Parathyroid adenoma (tissue), 2 donors: ENCODE measurements around the gene S100A4.

Source experiments
- H2AFZ ChIP-seq: fragments of 300-600 bp; sonication (generic); one replicate; pipeline ENCODE4 v1.7.0; 2017; ENCODE audit warnings: antibody characterized with exemption, mild to moderate bottlenecking
- H3K27ac ChIP-seq: fragments of 300-600 bp; sonication (generic); one replicate; pipeline ENCODE4 v1.7.0; 2017
- H3K27me3 ChIP-seq: fragments of 300-600 bp; sonication (generic); one replicate; pipeline ENCODE4 v1.7.0; 2017; ENCODE audit warnings: low read length; ENCODE audit not compliant: control insufficient read depth, insufficient read depth
- H3K36me3 ChIP-seq: fragments of 300-600 bp; sonication (generic); one replicate; pipeline ENCODE4 v1.7.0; 2017; ENCODE audit warnings: low read length; ENCODE audit not compliant: control insufficient read depth, insufficient read depth
- H3K4me1 ChIP-seq: fragments of 300-600 bp; sonication (generic); one replicate; pipeline ENCODE4 v1.7.0; 2017; ENCODE audit warnings: control low read depth
- H3K4me2 ChIP-seq: fragments of 300-600 bp; sonication (generic); one replicate; pipeline ENCODE4 v1.7.0; 2017; ENCODE audit warnings: low read length
- H3K4me3 ChIP-seq: fragments of 300-600 bp; sonication (generic); one replicate; pipeline ENCODE4 v1.7.0; 2017; ENCODE audit warnings: low read depth, low read length
- H3K79me2 ChIP-seq: fragments of 300-600 bp; sonication (generic); one replicate; pipeline ENCODE4 v1.7.0; 2017; ENCODE audit warnings: control low read depth
- H3K9ac ChIP-seq: fragments of 300-600 bp; sonication (generic); one replicate; pipeline ENCODE4 v1.7.0; 2017; ENCODE audit warnings: mild to moderate bottlenecking
- H3K9me3 ChIP-seq: fragments of 300-600 bp; sonication (generic); one replicate; pipeline ENCODE4 v1.7.0; 2017; ENCODE audit warnings: low read length; ENCODE audit not compliant: control insufficient read depth
- TF ChIP-seq, protein P1 (sequence below): fragments of 300-600 bp; sonication (generic); IDR thresholded peaks from one replicate; pipeline ENCODE4 v1.7.0; 2017; ENCODE audit warnings: antibody characterized with exemption, mild to moderate bottlenecking
- donor health status: primary hyperparathyroidism.

The S100A4 gene

DNA sequence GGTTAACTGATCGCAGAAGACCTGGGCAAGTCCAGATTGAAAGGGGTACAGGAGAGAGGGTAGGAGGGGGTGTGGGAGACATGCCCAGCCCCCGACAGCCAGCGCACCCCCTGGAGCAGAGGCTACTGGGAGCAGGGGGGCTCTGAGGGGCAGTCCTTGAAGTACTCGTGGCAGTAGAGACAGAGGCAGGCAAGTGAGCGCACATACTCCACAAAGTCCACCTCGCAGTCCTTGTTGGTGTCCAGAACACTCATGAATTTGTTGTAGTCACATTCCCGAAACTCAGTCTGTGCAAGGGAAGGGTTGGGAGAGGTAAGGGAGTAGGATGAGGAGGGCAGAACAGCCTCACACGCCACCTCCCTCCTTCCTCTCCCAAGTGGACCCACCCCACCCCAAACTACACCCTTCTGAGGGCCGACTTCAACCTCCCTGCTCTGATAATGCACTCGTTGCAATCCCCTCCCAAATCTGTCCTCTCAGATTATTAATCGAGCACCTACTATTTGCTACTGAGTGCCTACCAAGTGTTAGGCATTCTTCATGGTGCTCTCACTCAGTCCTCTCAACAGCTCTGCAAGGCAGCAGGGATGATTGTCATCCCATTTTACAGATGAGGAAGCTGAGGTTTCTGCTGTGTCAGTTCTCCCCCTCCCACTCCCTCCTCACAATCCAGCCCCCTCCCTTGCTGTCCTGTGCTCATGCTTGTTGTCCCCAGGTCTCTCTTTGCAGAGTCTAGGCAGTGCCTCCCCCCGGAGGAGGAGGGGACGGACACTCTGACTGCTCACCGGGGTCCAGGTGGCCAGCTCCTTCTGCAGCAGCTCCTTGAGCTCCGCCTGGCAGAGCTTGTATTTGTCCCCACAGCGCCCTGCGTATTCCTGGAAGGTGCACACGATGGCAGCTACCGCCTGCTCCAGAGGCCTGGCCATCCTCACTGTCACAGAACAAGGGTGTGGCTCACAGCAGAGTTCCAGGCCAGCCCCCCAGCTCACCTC, 2.2 kb upstream of the S100A4 start:
- Histone ChIP-seq H3K79me2 (no peaks in the 10 kb centered on the region), H3K27me3 (no peaks in the 10 kb centered on the region), H3K36me3 (no peaks in the 10 kb centered on the region), H3K27ac (no peak overlapping the region), H3K4me1 (no peaks in the 10 kb centered on the region), H3K9me3 (no peaks in the 10 kb centered on the region), H3K4me2 (no peak overlapping the region), H2AFZ (no peak overlapping the region), H3K4me3 (no peak overlapping the region), H3K9ac (no peak overlapping the region)
- TF ChIP-seq, protein P1, sequence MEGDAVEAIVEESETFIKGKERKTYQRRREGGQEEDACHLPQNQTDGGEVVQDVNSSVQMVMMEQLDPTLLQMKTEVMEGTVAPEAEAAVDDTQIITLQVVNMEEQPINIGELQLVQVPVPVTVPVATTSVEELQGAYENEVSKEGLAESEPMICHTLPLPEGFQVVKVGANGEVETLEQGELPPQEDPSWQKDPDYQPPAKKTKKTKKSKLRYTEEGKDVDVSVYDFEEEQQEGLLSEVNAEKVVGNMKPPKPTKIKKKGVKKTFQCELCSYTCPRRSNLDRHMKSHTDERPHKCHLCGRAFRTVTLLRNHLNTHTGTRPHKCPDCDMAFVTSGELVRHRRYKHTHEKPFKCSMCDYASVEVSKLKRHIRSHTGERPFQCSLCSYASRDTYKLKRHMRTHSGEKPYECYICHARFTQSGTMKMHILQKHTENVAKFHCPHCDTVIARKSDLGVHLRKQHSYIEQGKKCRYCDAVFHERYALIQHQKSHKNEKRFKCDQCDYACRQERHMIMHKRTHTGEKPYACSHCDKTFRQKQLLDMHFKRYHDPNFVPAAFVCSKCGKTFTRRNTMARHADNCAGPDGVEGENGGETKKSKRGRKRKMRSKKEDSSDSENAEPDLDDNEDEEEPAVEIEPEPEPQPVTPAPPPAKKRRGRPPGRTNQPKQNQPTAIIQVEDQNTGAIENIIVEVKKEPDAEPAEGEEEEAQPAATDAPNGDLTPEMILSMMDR: no peak

DNA sequence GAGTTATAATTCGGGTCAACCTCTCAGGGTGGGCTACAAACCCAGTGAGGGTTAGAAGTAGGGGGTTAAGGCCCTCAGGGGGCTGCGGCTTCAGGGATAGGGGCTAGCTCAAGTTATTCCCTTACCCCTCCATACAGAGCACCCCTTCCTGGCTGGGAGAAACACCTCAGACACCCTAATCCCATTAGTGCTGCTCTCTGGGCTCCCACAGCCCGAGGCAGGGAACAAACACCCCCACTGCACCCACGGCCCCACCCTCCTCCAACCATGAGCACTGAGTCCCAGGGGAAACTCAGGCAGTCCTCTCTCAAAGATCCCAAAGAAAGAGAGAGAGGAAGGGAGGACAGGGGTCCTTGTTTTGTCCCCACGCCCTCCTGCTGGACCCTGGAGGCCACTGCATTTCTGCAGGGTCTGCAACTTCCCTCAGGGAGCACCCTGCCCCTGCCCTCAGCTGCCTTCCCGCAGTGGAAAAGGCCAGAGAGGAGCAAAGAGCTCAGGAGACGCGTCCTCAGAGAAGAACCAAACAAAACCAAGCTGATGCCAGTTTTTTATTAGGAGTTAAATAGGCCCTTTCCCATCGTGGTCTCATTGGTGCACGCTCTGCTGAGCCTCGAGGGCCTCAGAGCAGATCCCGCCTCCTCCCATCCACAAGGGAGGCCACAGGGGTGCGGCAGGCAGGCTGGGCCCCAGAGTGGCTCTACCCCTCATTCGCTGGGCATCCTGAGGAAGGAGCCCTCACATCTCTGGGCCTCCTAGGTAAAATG, 1.4 kb upstream of the S100A4 start:
- no peaks in the 10 kb centered on the region for H3K27me3 ChIP-seq
- TF ChIP-seq, protein P1: no peak
- no peak overlapping the region for H3K4me3 ChIP-seq
- H3K79me2 ChIP-seq: no peaks in the 10 kb centered on the region
- no peaks in the 10 kb centered on the region for H3K4me1 ChIP-seq
- no peaks in the 10 kb centered on the region for H3K36me3 ChIP-seq
- no peak overlapping the region for H3K9ac ChIP-seq
- no peak overlapping the region for H2AFZ ChIP-seq
- H3K9me3 ChIP-seq: no peaks in the 10 kb centered on the region
- no peak overlapping the region for H3K27ac ChIP-seq
- no peak overlapping the region for H3K4me2 ChIP-seq

DNA sequence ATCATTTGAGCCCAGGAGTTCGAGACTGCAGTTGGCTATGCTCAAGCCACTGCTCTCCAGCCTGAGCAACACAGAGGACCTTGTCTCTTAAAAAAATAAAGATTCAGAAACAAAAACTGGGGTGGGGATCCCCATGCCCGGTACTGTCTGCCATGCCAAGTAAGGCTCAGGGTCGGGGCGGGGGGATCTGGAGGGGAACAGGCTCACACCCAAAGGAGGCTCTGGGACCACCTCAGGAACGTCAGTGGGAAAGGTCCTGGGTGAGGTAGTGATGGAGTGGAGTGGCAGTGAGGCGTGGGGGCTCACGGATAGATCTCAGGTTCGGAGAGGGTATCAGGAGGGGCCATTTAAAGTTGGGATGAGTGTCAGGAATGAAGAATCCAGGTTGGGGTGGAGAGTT, 765 bp upstream of the S100A4 start:
- no peaks in the 10 kb centered on the region for H3K79me2 ChIP-seq
- H3K36me3 ChIP-seq: no peaks in the 10 kb centered on the region
- TF ChIP-seq, protein P1: no peak
- H3K4me3 ChIP-seq: no peak overlapping the region
- no peaks in the 10 kb centered on the region for H3K9me3 ChIP-seq
- H3K9ac ChIP-seq: no peak overlapping the region
- H3K27ac ChIP-seq: no peak overlapping the region
- no peak overlapping the region for H3K4me2 ChIP-seq
- no peaks in the 10 kb centered on the region for H3K27me3 ChIP-seq
- no peaks in the 10 kb centered on the region for H3K4me1 ChIP-seq
- no peak overlapping the region for H2AFZ ChIP-seq

DNA sequence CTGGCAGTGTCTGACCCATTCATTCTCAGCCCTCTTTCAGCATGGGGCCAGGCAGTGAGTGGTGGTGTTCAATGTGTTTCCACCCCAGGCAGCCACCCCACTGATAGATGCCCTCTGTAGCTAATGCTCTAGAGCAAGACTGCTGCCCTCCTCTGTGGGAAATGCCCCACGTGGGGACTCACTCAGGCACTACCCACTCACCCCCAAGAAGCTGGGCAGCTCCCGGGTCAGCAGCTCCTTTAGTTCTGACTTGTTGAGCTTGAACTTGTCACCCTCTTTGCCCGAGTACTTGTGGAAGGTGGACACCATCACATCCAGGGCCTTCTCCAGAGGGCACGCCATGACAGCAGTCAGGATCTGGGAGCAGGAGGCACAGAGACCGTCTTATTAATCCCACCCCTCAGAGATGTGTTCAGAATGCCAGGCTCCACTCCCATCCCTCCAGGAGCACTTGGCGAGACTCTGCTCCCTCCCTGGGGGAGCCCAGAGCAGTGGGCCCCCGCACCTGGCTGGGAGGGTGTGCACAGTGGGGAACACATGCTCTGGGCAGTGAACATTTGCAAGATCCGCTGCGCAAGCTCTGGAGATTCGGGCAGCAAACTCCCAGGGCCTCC, 1.0 kb downstream of the S100A4 start:
- Histone ChIP-seq H2AFZ (peak overlapping the region; percentile 53), H3K36me3 (no peaks in the 10 kb centered on the region), H3K4me3 (no peak overlapping the region), H3K27ac (no peak overlapping the region), H3K79me2 (no peaks in the 10 kb centered on the region), H3K9ac (no peak overlapping the region), H3K27me3 (no peaks in the 10 kb centered on the region), H3K9me3 (no peaks in the 10 kb centered on the region), H3K4me1 (no peaks in the 10 kb centered on the region), H3K4me2 (no peak overlapping the region)
- TF ChIP-seq, protein P1: no peak
